Fibroblast of the aortic adventitia (primary cell): Measurements from ENCODE around the gene ACSF3. TPM values are rescaled to one million over a fixed set of nuclear protein-coding genes. Genes with fewer than 3 reads are reported as not detected.

Source experiments
- DNase-seq: peaks from one replicate; pipeline ENCODE4 v3.0.0-alpha.2; 2010; ENCODE audit warnings: low read depth
- H3K4me3 ChIP-seq: 2 replicates; pipeline ENCODE4 v1.5.1; 2011; ENCODE audit warnings: low read depth, mild to moderate bottlenecking, control low read depth, low read length, moderate library complexity
- total RNA-seq: library from RNA; depleted of rRNA; stranded (reverse); fragments of >200 nt; gene quantifications from 2 replicates; pipeline ENCODE4 v1.2.3, GENCODE V29; 2012; ENCODE audit warnings: low replicate concordance
- TF ChIP-seq, protein P1 (sequence below): IDR thresholded peaks from 2 replicates; pipeline ENCODE4 v1.5.1; 2011; ENCODE audit warnings: mild to moderate bottlenecking, low read length, control low read depth, inconsistent platforms; ENCODE audit not compliant: insufficient read depth

The ACSF3 gene
- total RNA-seq, 1 donor, result 17.6 TPM

DNA sequence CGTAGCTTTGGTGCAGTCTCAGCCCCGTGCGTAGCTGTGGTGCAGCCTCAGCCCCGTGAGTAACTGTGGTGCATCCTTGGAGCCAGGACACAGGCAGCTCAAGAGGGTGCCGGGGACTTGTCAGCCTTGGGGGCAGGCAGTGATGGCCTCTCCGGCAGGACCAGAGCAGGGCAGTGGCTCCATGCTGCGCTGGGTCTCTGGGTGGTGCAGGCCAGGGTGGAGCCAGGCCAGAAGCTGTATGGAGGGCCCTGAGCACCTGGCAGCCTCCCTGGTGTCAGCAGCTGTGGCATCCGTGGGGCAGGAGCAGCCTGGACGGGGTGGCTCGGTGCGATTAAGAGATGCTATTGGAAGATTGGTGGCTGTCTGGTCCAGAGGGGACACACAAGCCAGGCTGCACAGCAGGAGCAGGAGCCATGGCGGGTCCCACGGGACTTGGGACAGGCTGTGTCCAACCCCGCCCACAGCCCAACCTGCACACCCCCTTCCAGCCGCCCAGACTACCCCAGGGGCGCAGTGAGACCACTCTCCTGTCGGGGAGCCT is 49.6 kb downstream of the ACSF3 start:
- DNase-seq, result no peak

DNA sequence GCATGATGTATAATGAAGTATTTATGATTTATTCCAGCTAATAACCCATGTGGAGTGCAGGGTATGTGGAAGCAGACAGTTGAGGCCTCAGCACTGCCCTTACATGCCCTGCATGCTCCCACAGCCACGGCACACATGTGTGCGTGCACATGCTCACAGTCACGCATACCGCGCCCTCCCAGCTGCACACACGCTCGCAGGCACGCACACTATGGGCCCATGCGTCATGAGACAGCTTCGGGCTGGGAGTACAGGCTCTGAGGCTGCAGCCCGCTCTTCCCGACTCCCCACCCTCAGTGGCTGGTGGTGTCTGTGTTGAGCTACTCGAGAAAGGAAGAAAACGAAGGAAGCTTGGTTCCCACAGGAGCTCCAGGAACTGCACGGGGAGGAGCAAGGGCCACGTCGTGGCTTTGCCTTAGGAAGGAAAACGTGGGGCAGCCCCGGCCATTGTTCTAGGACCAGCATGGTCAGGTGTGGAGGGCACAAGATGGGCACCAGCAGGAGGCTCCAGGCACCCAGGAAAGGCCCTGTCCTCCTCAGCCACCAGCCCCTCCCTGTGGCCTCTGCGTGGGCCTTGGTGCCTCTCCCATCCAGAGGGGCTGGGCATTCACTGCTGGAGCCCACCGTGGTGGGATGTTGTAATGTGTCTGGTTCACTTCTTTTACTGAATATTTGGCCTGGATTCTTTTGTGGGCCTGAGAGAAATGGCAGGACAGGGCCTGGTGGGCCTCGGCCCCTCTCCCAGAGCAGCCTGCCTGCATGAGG is 50.4 kb downstream of the ACSF3 start:
- TF ChIP-seq, protein P1, sequence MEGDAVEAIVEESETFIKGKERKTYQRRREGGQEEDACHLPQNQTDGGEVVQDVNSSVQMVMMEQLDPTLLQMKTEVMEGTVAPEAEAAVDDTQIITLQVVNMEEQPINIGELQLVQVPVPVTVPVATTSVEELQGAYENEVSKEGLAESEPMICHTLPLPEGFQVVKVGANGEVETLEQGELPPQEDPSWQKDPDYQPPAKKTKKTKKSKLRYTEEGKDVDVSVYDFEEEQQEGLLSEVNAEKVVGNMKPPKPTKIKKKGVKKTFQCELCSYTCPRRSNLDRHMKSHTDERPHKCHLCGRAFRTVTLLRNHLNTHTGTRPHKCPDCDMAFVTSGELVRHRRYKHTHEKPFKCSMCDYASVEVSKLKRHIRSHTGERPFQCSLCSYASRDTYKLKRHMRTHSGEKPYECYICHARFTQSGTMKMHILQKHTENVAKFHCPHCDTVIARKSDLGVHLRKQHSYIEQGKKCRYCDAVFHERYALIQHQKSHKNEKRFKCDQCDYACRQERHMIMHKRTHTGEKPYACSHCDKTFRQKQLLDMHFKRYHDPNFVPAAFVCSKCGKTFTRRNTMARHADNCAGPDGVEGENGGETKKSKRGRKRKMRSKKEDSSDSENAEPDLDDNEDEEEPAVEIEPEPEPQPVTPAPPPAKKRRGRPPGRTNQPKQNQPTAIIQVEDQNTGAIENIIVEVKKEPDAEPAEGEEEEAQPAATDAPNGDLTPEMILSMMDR, result no peak
- no peak overlapping the region for H3K4me3 ChIP-seq
- DNase-seq, result no peak

More for the DNA sequence above, 49.6 kb downstream of the ACSF3 start:
- TF ChIP-seq, protein P1, result no peak
- no peak overlapping the region for H3K4me3 ChIP-seq

DNA sequence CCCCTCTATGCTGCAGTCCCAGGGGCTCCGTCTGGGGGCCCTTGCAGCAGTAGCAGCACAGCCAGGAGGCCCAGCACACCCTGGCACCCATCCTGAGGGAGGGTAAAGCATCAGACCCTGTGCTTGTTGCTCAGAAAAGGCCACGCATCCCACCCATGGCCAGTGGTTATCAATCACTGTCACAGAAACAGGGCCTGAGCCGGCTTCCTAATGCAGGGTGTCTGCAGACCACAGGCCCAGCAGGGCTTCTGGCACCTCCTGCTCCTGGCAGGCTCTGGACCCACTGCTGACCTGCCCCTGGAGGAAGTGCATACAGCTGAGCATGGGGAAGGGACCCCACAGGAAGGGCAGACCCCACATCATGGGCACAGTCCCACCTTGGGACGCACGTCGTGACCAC is 51.0 kb downstream of the ACSF3 start:
- DNase-seq, result no peak
- TF ChIP-seq, protein P1, result no peak
- no peak overlapping the region for H3K4me3 ChIP-seq

DNA sequence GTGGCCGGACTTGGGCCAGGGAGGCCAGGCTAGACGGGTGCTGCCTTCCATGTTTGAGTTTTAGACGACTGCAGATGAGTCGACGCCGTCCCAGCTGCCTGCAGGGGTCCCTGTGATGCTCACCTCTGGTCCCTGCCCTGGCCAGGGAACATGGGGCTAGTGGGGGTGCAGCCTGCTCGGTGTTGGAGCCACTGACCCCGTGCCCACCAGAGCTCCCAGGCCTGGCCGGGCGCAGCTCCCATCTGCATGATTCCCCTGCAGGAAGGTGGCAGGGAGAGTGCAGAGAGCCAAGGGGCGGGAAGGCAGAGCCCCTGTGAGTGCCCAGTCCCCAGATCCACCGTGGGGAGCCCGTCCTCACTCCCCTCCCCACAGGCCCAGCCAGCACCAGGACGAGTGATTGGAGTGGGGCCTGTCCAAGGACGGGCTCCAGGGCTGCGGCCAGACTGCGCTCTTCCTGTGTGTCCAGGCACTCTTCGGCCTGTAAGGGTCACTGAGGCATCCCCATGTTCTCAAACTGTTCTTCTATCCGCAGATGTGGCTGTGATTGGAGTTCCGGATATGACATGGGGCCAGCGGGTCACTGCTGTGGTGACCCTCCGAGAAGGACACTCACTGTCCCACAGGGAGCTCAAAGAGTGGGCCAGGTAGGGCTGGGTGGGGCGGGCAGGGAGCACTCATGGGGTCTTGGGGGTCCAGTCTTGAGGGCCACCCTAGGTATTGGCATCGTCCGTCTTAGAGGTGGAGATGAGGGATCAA is 51.9 kb downstream of the ACSF3 start:
- DNase-seq, result no peak
- no peak overlapping the region for H3K4me3 ChIP-seq
- TF ChIP-seq, protein P1, result no peak

DNA sequence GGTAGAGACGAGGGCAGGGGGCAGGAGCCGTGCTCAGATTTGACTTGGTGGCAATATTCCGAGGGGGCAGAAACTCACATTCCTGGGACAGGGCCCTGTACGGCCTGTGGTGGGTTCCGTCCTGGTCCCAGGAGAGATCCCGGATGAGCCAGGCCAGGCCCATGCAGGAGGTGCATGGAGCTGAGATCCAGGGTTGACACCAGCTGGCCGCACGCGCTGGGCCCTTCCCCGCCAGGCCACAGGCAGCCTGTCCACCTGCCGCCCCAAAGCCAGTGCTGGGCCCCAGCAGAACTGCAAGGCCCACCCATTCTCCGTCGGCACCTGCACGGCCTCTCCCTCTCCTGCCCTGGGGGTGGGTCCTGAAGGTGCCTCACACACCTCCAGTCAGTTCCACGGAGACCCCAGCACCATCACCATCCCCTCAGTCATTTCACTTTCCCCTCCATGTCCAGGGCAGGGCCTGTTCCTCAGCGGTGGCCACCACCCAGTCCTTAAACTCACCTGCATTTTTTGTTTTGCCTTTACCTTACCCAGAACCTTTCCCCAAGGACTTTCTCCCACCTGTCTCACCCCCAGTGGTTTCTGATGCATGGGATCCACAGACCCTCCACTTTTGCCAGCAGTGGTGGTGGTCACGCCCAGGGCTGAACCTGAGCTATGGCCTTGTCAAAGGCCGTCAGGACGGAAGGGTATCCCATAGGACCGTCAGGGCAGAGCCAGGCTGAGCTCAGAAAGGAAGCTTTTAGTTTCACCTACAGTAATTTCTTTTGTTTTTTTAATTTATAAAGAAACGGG is 52.8 kb downstream of the ACSF3 start:
- no peak for DNase-seq
- TF ChIP-seq, protein P1, result no peak
- no peak overlapping the region for H3K4me3 ChIP-seq

DNA sequence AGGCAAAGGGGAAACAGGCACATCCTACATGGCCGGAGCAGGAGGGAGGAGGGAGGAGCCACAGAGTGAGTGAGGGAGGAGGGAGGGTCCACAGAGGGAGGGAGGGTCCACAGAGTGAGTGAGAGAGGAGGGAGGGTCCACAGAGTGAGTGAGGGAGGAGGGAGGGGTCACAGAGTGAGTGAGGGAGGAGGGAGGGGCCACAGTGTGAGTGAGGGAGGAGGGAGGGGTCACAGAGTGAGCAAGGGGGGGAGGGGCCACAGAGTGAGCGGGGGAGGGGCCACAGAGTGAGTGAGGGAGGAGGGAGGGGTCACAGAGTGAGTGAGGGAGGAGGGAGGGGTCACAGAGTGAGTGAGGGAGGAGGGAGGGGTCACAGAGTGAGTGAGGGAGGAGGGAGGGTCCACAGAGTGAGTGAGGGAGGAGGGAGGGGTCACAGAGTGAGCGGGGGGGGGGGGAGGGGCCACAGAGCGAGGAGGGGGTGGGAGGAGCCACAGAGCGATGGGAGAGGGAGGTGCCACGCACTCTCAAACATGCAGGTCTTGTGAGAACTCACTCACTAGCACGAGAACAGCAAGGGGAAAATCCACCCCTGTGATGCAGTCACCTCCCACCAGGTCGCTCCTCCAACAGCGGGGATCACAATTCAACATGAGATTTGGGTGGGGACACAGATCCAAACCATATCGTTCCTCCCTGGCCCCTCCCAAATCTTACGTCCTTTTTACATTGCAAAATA is 53.6 kb downstream of the ACSF3 start:
- H3K4me3 ChIP-seq, result no peak overlapping the region
- no peak for DNase-seq
- TF ChIP-seq, protein P1, result no peak
